Measurements from ENCODE around the gene EVPL. TPM values are rescaled to one million over a fixed set of nuclear protein-coding genes. Genes with fewer than 3 reads are reported as not detected.

EVPL gene
- total and polyA plus RNA-seq, 2 of the 13 experiments (the other 11 are each of a cell fraction or from before 2014, with no cell fraction given), result 2.1 to 8.2 TPM

GRCh38 chr17:76039121-76039520 is 12.0 kb upstream of the EVPL start:
- Histone ChIP-seq H3K4me3 (replicated peaks in 1 of 3; ENCODE audit: insufficient read depth in 1 of 3, low read depth in 2 of 3, low read length in 3 of 3) (no peak overlapping the region), H4K20me1 (ENCODE audit: insufficient read depth, low read length) (no peaks in the 10 kb centered on the region), H3K27ac (ENCODE audit: extremely low read length, insufficient read depth, low read length) (no peak overlapping the region), H3K9me3 (ENCODE audit: low read length) (no peaks in the 10 kb centered on the region), H3K9ac (ENCODE audit: insufficient read depth, low read depth, low read length) (no peak overlapping the region), H3K36me3 (replicated peaks in 1 of 2; ENCODE audit: control insufficient read depth in 1 of 2, insufficient read depth in 2 of 2, low read length in 2 of 2) (peaks cover 31 to 65% of the 10 kb centered on the region in 2 experiments), H3K79me2 (ENCODE audit: insufficient read depth, low read length) (no peaks in the 10 kb centered on the region), H3K27me3 (ENCODE audit: control insufficient read depth in 1 of 2, insufficient read depth in 2 of 2, low read length in 2 of 2) (no peaks in the 10 kb centered on the region), H2AFZ (ENCODE audit: low read length) (no peak overlapping the region), H3K4me2 (ENCODE audit: low read depth, low read length) (no peak overlapping the region), H3K4me1 (ENCODE audit: insufficient read depth, low read length) (peaks cover under 1% of the 10 kb centered on the region; the same call in 1 of the 2 replicates)
- 84% methylated on average over 6 of the region's 6 CpGs for WGBS (ENCODE audit: low lambda C conversion rate)
- BruUV-seq (replicated peaks), result no TSS peak
- DNase-seq (ENCODE audit: low spot score) (no peak), FAIRE-seq (no peak), ATAC-seq (no peak; the same call in 2 of the 3 replicates)
- TF ChIP-seq UBTF (CRISPR knock-in tag; IDR thresholded peaks at IDR 0.05) (no peak), NFE2L2 (IDR thresholded peaks at IDR 0.05; ENCODE audit: low read length) (peak; percentile 11; the same call in 1 of the 2 replicates)
- in situ Hi-C loops (cut with HindIII; ENCODE audit: extremely low pct_ligation_motif_present, low pct_unique_long_range_greater_than_20kb) (no loop called here), intact Hi-C loops (cut with micrococcal nuclease; ENCODE audit: unreplicated experiment) (no loop called here)
- POLR2A ChIA-PET, result interaction anchor here (1.3 to 1.6 kb wide), 2 partner anchors 10 to 25 kb away, joined by 3 read pairs; no protein-coding TSS in a partner anchor
- CTCF ChIA-PET (ENCODE audit: low intra/inter-chr PET ratio, low total read pairs), result no interaction called here

GRCh38 chr17:76038050-76038449 is 10.9 kb upstream of the EVPL start:
- Histone ChIP-seq H3K36me3 (replicated peaks in 1 of 2; ENCODE audit: control insufficient read depth in 1 of 2, insufficient read depth in 2 of 2, low read length in 2 of 2) (peaks cover 22 to 55% of the 10 kb centered on the region in 2 experiments), H3K79me2 (ENCODE audit: insufficient read depth, low read length) (no peaks in the 10 kb centered on the region), H2AFZ (ENCODE audit: low read length) (no peak overlapping the region), H4K20me1 (ENCODE audit: insufficient read depth, low read length) (no peaks in the 10 kb centered on the region), H3K27ac (ENCODE audit: extremely low read length, insufficient read depth, low read length) (no peak overlapping the region), H3K4me3 (replicated peaks in 1 of 3; ENCODE audit: insufficient read depth in 1 of 3, low read depth in 2 of 3, low read length in 3 of 3) (no peak overlapping the region), H3K4me2 (ENCODE audit: low read depth, low read length) (no peak overlapping the region), H3K9me3 (ENCODE audit: low read length) (no peaks in the 10 kb centered on the region), H3K9ac (ENCODE audit: insufficient read depth, low read depth, low read length) (no peak overlapping the region), H3K27me3 (ENCODE audit: control insufficient read depth in 1 of 2, insufficient read depth in 2 of 2, low read length in 2 of 2) (no peaks in the 10 kb centered on the region), H3K4me1 (ENCODE audit: insufficient read depth, low read length) (peaks cover 11% of the 10 kb centered on the region)
- WGBS (ENCODE audit: low lambda C conversion rate), result 97% methylated on average over 3 of the region's 3 CpGs
- CTCF ChIA-PET (ENCODE audit: low intra/inter-chr PET ratio, low total read pairs), result no interaction called here
- ATAC-seq (no peak), FAIRE-seq (no peak), DNase-seq (ENCODE audit: low spot score) (no peak)
- POLR2A ChIA-PET, result interaction anchor here (1.3 kb wide), 1 partner anchor 9 kb away, joined by 3 read pairs; no protein-coding TSS in a partner anchor
- intact Hi-C loops (cut with micrococcal nuclease; ENCODE audit: unreplicated experiment), result no loop called here
- TF ChIP-seq ASH2L (IDR thresholded peaks at IDR 0.05; ENCODE audit: insufficient read length, low read depth, low read length), result no peak
- TF ChIP-seq POLR2A (IDR thresholded peaks at IDR 0.05; ENCODE audit: insufficient read depth in 1 of 2, low read depth in 2 of 2, low read length in 2 of 2), result 0 out of 4 replicates have a peak, but pooled peaks of 1 of the 2 experiments have one; percentile 25
- TF ChIP-seq ZNF850 (CRISPR knock-in tag; conservative IDR thresholded peaks at IDR 0.05), result no peak
- TF ChIP-seq POLR2G (IDR thresholded peaks at IDR 0.05; ENCODE audit: low read depth, low read length), result peak; percentile 45
- TF ChIP-seq POLR2AphosphoS5 (IDR thresholded peaks at IDR 0.05; ENCODE audit: low read depth, low read length), result peak; percentile 21; the same call in 1 of the 2 replicates
- peak; percentile 40; the same call in 1 of the 2 replicates for TF ChIP-seq ZBTB21 (CRISPR knock-in tag; IDR thresholded peaks at IDR 0.05)
- TF ChIP-seq ATF7 (IDR thresholded peaks at IDR 0.05), result peak; percentile 51
- no peak for TF ChIP-seq ATF7 (CRISPR knock-in tag; IDR thresholded peaks at IDR 0.05)
- TF ChIP-seq CBX5 (CRISPR knock-in tag; IDR thresholded peaks at IDR 0.05; ENCODE audit: borderline replicate concordance), result no peak
- BruUV-seq (replicated peaks), result no TSS peak
- in situ Hi-C loops (cut with HindIII; ENCODE audit: extremely low pct_ligation_motif_present, low pct_unique_long_range_greater_than_20kb), result no loop called here

Data from HepG2 (cell line).